MV-4-11 (cell line): ENCODE results near the gene CTAGE9.
A peak's percentile ranks its signal among the peaks of the same experiment; 100 is the strongest.
"Not testable (repeated sequence)": the region's sequence is repeated elsewhere in the genome, so short reads cannot be mapped to it uniquely, and the experiment has no call there.

Experiments
- DNase-seq: peaks from one replicate; lab custom pipeline; 2025; lab: John Stamatoyannopoulos, UW

The CTAGE9 gene

GRCh38 chr6:131729550-131729949 lies 18.7 kb upstream of the CTAGE9 start:
- peak; percentile 1 for DNase-seq

GRCh38 chr6:131728296-131728939 lies 17.6 kb upstream of the CTAGE9 start:
- DNase-seq: peak; percentile 18

GRCh38 chr6:131727868-131728267 lies 17.1 kb upstream of the CTAGE9 start:
- DNase-seq: no peak

- DNase-seq: no peak
Measured at GRCh38 chr6:131727467-131727866, 16.6 kb upstream of the CTAGE9 start.

DNA sequence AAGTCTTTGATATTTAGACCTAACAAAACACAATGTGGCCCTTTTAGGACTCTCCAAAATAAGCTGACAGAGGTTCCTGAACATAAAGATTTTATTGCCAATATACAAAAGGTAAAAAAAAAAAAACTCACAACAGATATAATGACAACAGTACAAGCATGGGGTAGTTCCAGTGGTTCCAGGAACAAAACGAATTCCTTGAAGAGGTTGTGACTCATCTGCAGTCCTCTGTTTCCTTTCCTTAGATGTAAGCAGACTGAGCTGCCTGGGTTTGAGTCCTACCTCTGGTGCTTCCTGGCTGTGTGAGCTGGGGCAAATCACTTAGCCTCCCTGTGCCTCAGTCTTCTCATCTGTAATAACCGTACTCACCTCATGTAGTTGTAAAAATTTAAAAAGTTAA lies 13.3 kb upstream of the CTAGE9 start:
- DNase-seq: no peak

- DNase-seq: no peak
Measured at GRCh38 chr6:131721161-131721560, 10.3 kb upstream of the CTAGE9 start.

- no peak for DNase-seq
Measured at GRCh38 chr6:131717836-131718542, 7.2 kb upstream of the CTAGE9 start.

- DNase-seq: not testable (repeated sequence)
Measured at GRCh38 chr6:131715567-131715966, 4.8 kb upstream of the CTAGE9 start.

DNA sequence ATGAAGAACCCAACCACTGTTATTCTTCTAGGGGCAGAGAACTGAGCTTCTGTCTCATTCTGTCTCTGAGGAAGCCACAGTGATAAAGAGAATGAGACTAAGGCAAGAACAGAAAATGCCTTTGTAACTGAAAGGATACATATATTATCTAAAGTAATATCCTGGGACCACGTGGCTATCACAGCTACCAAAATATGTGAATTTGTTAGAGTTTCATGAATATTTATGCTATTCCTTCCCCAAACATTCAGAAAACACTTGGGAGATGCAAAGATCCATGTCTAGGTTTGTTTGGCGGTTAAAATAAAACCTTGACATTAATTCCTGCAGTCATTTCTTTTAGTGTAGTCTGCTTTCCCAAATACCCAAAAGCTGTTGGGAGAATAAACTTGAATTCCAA lies 6.9 kb downstream of the CTAGE9 start:
- DNase-seq: not testable (repeated sequence)

GRCh38 chr6:131700851-131701250 lies 10.0 kb downstream of the CTAGE9 start:
- not testable (repeated sequence) for DNase-seq

DNA sequence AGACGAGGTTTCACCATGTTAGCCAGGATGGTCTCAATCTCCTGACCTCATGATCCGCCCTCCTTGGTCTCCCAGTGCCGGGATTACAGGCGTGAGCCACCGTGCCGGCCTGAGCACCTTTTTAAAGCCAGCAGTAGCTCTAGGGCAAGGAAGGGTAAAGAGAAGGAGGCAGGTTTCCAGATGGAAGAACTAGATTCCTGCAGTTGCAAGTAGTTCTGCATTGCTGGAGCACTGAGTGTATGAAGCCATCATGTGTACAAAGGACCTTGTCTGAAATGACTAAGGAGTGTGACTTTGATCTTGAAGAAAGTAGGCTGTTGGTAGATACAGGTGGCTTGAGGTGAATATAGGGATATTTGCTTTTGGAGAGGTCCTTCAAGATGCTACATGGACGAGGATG lies 13.9 kb downstream of the CTAGE9 start:
- DNase-seq: no peak

GRCh38 chr6:131694832-131695426 lies 15.9 kb downstream of the CTAGE9 start:
- peak; percentile 40 for DNase-seq

- DNase-seq: no peak
Measured at GRCh38 chr6:131693384-131693783, 17.4 kb downstream of the CTAGE9 start.

GRCh38 chr6:131692589-131692988 lies 18.2 kb downstream of the CTAGE9 start:
- no peak for DNase-seq

DNA sequence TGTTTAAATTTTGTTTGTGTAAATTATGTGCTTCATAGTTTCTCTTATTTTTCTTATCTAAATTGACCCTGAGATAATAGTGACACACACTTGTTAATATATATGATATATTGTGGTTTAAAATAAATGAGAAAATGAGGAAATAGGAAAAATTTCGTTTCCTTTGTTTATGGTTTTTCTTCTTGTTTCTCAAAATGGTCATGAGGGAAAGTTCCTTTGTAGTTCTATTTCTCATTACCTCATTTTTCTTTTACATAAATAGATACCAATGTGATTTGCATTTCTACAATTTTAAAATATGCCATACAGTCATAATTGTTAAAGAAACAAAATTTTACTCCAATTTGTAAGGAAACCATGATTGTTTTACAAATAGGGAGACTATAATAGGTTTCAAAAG lies 18.8 kb downstream of the CTAGE9 start:
- DNase-seq: peak; percentile 69

DNA sequence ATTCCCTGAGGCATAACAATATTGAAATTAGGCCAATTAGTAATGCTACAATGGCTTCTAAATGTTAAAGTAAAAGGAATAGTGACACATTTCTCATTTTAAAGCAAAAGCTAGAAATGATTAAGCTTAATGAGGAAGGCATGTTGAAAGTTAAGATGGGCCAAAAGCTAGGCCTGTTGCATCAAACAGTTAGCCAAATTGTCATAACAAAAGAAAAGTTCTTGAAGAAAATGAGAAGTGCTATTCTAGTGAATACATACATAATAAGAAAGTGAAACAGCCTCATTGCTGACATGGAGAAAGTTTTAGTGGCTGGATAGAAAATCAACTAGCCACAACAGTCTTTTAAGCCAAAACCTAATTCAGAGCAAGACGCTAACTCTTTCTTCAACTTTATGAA lies 22.5 kb downstream of the CTAGE9 start:
- DNase-seq: peak; percentile 85

DNA sequence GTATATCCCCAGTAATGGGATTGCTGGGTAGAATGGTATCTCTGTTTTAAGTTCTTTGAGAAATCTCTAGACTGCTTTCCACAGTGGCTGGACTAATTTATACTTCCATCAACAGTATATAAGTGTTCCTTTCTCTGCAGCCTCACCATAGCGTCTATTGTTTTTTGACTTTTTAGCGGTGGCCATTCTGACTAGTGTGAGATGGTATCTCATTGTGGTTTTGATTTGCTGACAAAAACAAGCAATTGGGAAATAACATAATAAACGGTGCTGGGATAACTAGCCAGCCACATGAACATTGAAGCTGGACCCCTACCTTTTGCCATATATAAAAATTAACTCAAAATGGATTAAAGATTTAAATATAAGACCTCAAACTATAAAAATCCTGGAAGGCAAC lies 23.8 kb downstream of the CTAGE9 start:
- DNase-seq: no peak

- no peak for DNase-seq
Measured at GRCh38 chr6:131685266-131685780, 25.5 kb downstream of the CTAGE9 start.

GRCh38 chr6:131683479-131683878 lies 27.3 kb downstream of the CTAGE9 start:
- DNase-seq: peak; percentile 4

GRCh38 chr6:131682442-131682841 lies 28.4 kb downstream of the CTAGE9 start:
- DNase-seq: no peak

GRCh38 chr6:131681585-131681984 lies 29.2 kb downstream of the CTAGE9 start:
- DNase-seq: no peak

GRCh38 chr6:131680868-131681267 lies 29.9 kb downstream of the CTAGE9 start:
- no peak for DNase-seq

- DNase-seq: no peak
Measured at GRCh38 chr6:131678442-131678841, 32.4 kb downstream of the CTAGE9 start.
